ENCODE results near the gene KAZALD1. TPM values are rescaled to one million over a fixed set of nuclear protein-coding genes. Genes with fewer than 3 reads are reported as not detected.

The KAZALD1 gene
- total and polyA plus RNA-seq, 10 of the 15 experiments (the other 5 are each of a cell fraction or from before 2014, with no cell fraction given): 0.10 to 4.3 (median 1.9) TPM

GRCh38 chr10:101114646-101115045 lies 52.9 kb downstream of the KAZALD1 start (continued):
- TF ChIP-seq NKRF (conservative IDR thresholded peaks at IDR 0.05) (no peak), TCF12 (IDR thresholded peaks at IDR 0.05; ENCODE audit: low read depth, low read length) (no peak), RELB (IDR thresholded peaks at IDR 0.05; ENCODE audit: low read depth) (no peak)

Other genes starting within 250 kb of the KAZALD1 start
Only the 7 nearest of the 9 such genes appear.
- gene SEMA4G, start 92.5 kb upstream of the KAZALD1 start, total RNA-seq (2014; rRNA removed): 0.05 TPM in 1 of 2 replicates, not detected in the other
- not detected in 2 replicates for gene SEMA4G, start 92.5 kb upstream of the KAZALD1 start, total RNA-seq (2014; rRNA removed; fragmentation: Illumina TruSeq; extraction: Trizol)
- 0.19 and 0.23 TPM in 2 replicates for gene SEMA4G, start 92.5 kb upstream of the KAZALD1 start, total RNA-seq (2021)
- 0.91 and 2.3 TPM in 2 replicates for gene SEMA4G, start 92.5 kb upstream of the KAZALD1 start, polyA plus RNA-seq (2011; rRNA removed)
- gene SEMA4G, start 92.5 kb upstream of the KAZALD1 start, polyA plus RNA-seq (2014; fragmentation: Illumina TruSeq; extraction: Trizol): 0.25 and 0.62 TPM in 2 replicates
- not detected for gene SEMA4G, start 92.5 kb upstream of the KAZALD1 start, polyA plus RNA-seq (2014; fragmentation: Nextera tagmentation; extraction: Ambion mirVana)
- 0.09 and 0.22 TPM in 2 replicates for gene SEMA4G, start 92.5 kb upstream of the KAZALD1 start, polyA plus RNA-seq (2014; rRNA removed)
- gene SEMA4G, start 92.5 kb upstream of the KAZALD1 start, polyA plus RNA-seq (2016; fragmentation: Nextera tagmentation; extraction: Ambion mirVana): under 1 TPM; 0.63 to 0.88 TPM
- gene MRPL43, start 74.5 kb upstream of the KAZALD1 start, total RNA-seq (2014; rRNA removed): 74.8 and 84.7 TPM in 2 replicates
- 34.3 and 40.1 TPM in 2 replicates for gene MRPL43, start 74.5 kb upstream of the KAZALD1 start, total RNA-seq (2014; rRNA removed; fragmentation: Illumina TruSeq; extraction: Trizol)
- gene MRPL43, start 74.5 kb upstream of the KAZALD1 start, total RNA-seq (2021): 58.6 and 65.5 TPM in 2 replicates
- 39.3 and 64.7 TPM in 2 replicates for gene MRPL43, start 74.5 kb upstream of the KAZALD1 start, polyA plus RNA-seq (2011; rRNA removed)
- 15.9 and 24.8 TPM in 2 replicates for gene MRPL43, start 74.5 kb upstream of the KAZALD1 start, polyA plus RNA-seq (2014; fragmentation: Illumina TruSeq; extraction: Trizol)
- gene MRPL43, start 74.5 kb upstream of the KAZALD1 start, polyA plus RNA-seq (2014; fragmentation: Nextera tagmentation; extraction: Ambion mirVana): 10 to 100 TPM; 16.6 to 24.2 TPM
- 102 and 115 TPM in 2 replicates for gene MRPL43, start 74.5 kb upstream of the KAZALD1 start, polyA plus RNA-seq (2014; rRNA removed)
- gene MRPL43, start 74.5 kb upstream of the KAZALD1 start, polyA plus RNA-seq (2016; fragmentation: Nextera tagmentation; extraction: Ambion mirVana): 100 to 1,000 TPM; 101 to 108 TPM
- gene TWNK, start 74.4 kb upstream of the KAZALD1 start, total RNA-seq (2014; rRNA removed): 19.3 and 20.4 TPM in 2 replicates
- gene TWNK, start 74.4 kb upstream of the KAZALD1 start, total RNA-seq (2014; rRNA removed; fragmentation: Illumina TruSeq; extraction: Trizol): 14.0 and 17.2 TPM in 2 replicates
- gene TWNK, start 74.4 kb upstream of the KAZALD1 start, total RNA-seq (2021): 19.5 and 23.0 TPM in 2 replicates
- 13.7 and 16.9 TPM in 2 replicates for gene TWNK, start 74.4 kb upstream of the KAZALD1 start, polyA plus RNA-seq (2011; rRNA removed)
- gene TWNK, start 74.4 kb upstream of the KAZALD1 start, polyA plus RNA-seq (2014; fragmentation: Illumina TruSeq; extraction: Trizol): 32.4 and 32.8 TPM in 2 replicates
- 10 to 100 TPM; 13.6 to 19.0 TPM for gene TWNK, start 74.4 kb upstream of the KAZALD1 start, polyA plus RNA-seq (2014; fragmentation: Nextera tagmentation; extraction: Ambion mirVana)
- 19.3 and 22.3 TPM in 2 replicates for gene TWNK, start 74.4 kb upstream of the KAZALD1 start, polyA plus RNA-seq (2014; rRNA removed)
- 10 to 100 TPM; 14.4 to 16.6 TPM for gene TWNK, start 74.4 kb upstream of the KAZALD1 start, polyA plus RNA-seq (2016; fragmentation: Nextera tagmentation; extraction: Ambion mirVana)
- gene LZTS2, start 62.2 kb upstream of the KAZALD1 start, total RNA-seq (2014; rRNA removed): 6.2 and 6.7 TPM in 2 replicates
- 3.8 and 3.9 TPM in 2 replicates for gene LZTS2, start 62.2 kb upstream of the KAZALD1 start, total RNA-seq (2014; rRNA removed; fragmentation: Illumina TruSeq; extraction: Trizol)
- gene LZTS2, start 62.2 kb upstream of the KAZALD1 start, total RNA-seq (2021): 12.2 and 13.4 TPM in 2 replicates
- gene LZTS2, start 62.2 kb upstream of the KAZALD1 start, polyA plus RNA-seq (2011; rRNA removed): 7.1 and 11.2 TPM in 2 replicates
- gene LZTS2, start 62.2 kb upstream of the KAZALD1 start, polyA plus RNA-seq (2014; fragmentation: Illumina TruSeq; extraction: Trizol): 1.7 and 3.0 TPM in 2 replicates
- gene LZTS2, start 62.2 kb upstream of the KAZALD1 start, polyA plus RNA-seq (2014; fragmentation: Nextera tagmentation; extraction: Ambion mirVana): under 1 TPM; 0.08 to 0.37 TPM
- gene LZTS2, start 62.2 kb upstream of the KAZALD1 start, polyA plus RNA-seq (2014; rRNA removed): 9.9 and 11.9 TPM in 2 replicates
- gene LZTS2, start 62.2 kb upstream of the KAZALD1 start, polyA plus RNA-seq (2016; fragmentation: Nextera tagmentation; extraction: Ambion mirVana): 1 to 10 TPM; 7.7 to 7.9 TPM
- not detected in 2 replicates for gene PDZD7, start 30.9 kb upstream of the KAZALD1 start, total RNA-seq (2014; rRNA removed)
- not detected in 2 replicates for gene PDZD7, start 30.9 kb upstream of the KAZALD1 start, total RNA-seq (2014; rRNA removed; fragmentation: Illumina TruSeq; extraction: Trizol)
- not detected in 2 replicates for gene PDZD7, start 30.9 kb upstream of the KAZALD1 start, total RNA-seq (2021)
- 0.01 TPM in 1 of 2 replicates, not detected in the other for gene PDZD7, start 30.9 kb upstream of the KAZALD1 start, polyA plus RNA-seq (2011; rRNA removed)
- gene PDZD7, start 30.9 kb upstream of the KAZALD1 start, polyA plus RNA-seq (2014; fragmentation: Illumina TruSeq; extraction: Trizol): 0.03 TPM in 1 of 2 replicates, not detected in the other
- not detected for gene PDZD7, start 30.9 kb upstream of the KAZALD1 start, polyA plus RNA-seq (2014; fragmentation: Nextera tagmentation; extraction: Ambion mirVana)
- 0.03 TPM in 1 of 2 replicates, not detected in the other for gene PDZD7, start 30.9 kb upstream of the KAZALD1 start, polyA plus RNA-seq (2014; rRNA removed)
- under 1 TPM in 1 of 2 experiments, not detected in 1; 0.20 TPM for gene PDZD7, start 30.9 kb upstream of the KAZALD1 start, polyA plus RNA-seq (2016; fragmentation: Nextera tagmentation; extraction: Ambion mirVana)
- gene SFXN3, start 30.8 kb upstream of the KAZALD1 start, total RNA-seq (2014; rRNA removed): 1.1 and 1.2 TPM in 2 replicates
- 0.63 and 1.1 TPM in 2 replicates for gene SFXN3, start 30.8 kb upstream of the KAZALD1 start, total RNA-seq (2014; rRNA removed; fragmentation: Illumina TruSeq; extraction: Trizol)
- 1.0 and 1.2 TPM in 2 replicates for gene SFXN3, start 30.8 kb upstream of the KAZALD1 start, total RNA-seq (2021)
- gene SFXN3, start 30.8 kb upstream of the KAZALD1 start, polyA plus RNA-seq (2011; rRNA removed): 8.7 and 11.3 TPM in 2 replicates
- gene SFXN3, start 30.8 kb upstream of the KAZALD1 start, polyA plus RNA-seq (2014; fragmentation: Illumina TruSeq; extraction: Trizol): 1.3 and 1.7 TPM in 2 replicates
- gene SFXN3, start 30.8 kb upstream of the KAZALD1 start, polyA plus RNA-seq (2014; fragmentation: Nextera tagmentation; extraction: Ambion mirVana): under 1 TPM; 0.05 to 0.44 TPM
- gene SFXN3, start 30.8 kb upstream of the KAZALD1 start, polyA plus RNA-seq (2014; rRNA removed): 1.7 and 2.5 TPM in 2 replicates
- 1 to 10 TPM in 1 of 2 experiments, under 1 TPM in 1; 0.56 to 1.2 TPM for gene SFXN3, start 30.8 kb upstream of the KAZALD1 start, polyA plus RNA-seq (2016; fragmentation: Nextera tagmentation; extraction: Ambion mirVana)
- not detected in 2 replicates for gene TLX1, start 69.3 kb downstream of the KAZALD1 start, total RNA-seq (2014; rRNA removed)
- not detected in 2 replicates for gene TLX1, start 69.3 kb downstream of the KAZALD1 start, total RNA-seq (2014; rRNA removed; fragmentation: Illumina TruSeq; extraction: Trizol)
- not detected in 2 replicates for gene TLX1, start 69.3 kb downstream of the KAZALD1 start, total RNA-seq (2021)
- not detected in 2 replicates for gene TLX1, start 69.3 kb downstream of the KAZALD1 start, polyA plus RNA-seq (2011; rRNA removed)
- not detected in 2 replicates for gene TLX1, start 69.3 kb downstream of the KAZALD1 start, polyA plus RNA-seq (2014; fragmentation: Illumina TruSeq; extraction: Trizol)
- gene TLX1, start 69.3 kb downstream of the KAZALD1 start, polyA plus RNA-seq (2014; fragmentation: Nextera tagmentation; extraction: Ambion mirVana): not detected
- not detected in 2 replicates for gene TLX1, start 69.3 kb downstream of the KAZALD1 start, polyA plus RNA-seq (2014; rRNA removed)
- not detected for gene TLX1, start 69.3 kb downstream of the KAZALD1 start, polyA plus RNA-seq (2016; fragmentation: Nextera tagmentation; extraction: Ambion mirVana)

Data from GM12878 (cell line).